Fibroblast of the aortic adventitia (primary cell): Measurements from ENCODE around the gene LRRC32. TPM values are rescaled to one million over a fixed set of nuclear protein-coding genes. Genes with fewer than 3 reads are reported as not detected.

ENCODE experiments used
- total RNA-seq: library from RNA; depleted of rRNA; stranded (reverse); fragments of >200 nt; gene quantifications from 2 replicates; pipeline ENCODE4 v1.2.3, GENCODE V29; 2012; ENCODE audit warnings: low replicate concordance

The LRRC32 gene
- total RNA-seq, 1 donor: 30.0 TPM

Other genes starting within 250 kb of the LRRC32 start
- gene EMSY, start 225.7 kb downstream of the LRRC32 start, total RNA-seq: 5.9 and 30.8 TPM in 2 replicates
- gene TSKU, start 112.6 kb upstream of the LRRC32 start, total RNA-seq: 5.6 and 24.6 TPM in 2 replicates
- gene ACER3, start 190.2 kb upstream of the LRRC32 start, total RNA-seq: 5.3 and 15.3 TPM in 2 replicates